Stromal cell of bone marrow (primary cell): ENCODE measurements around the gene MMS19.
"Not testable (repeated sequence)": the region's sequence is repeated elsewhere in the genome, so short reads cannot be mapped to it uniquely, and the experiment has no call there.

ENCODE experiments used
- DNase-seq: peaks from one replicate; pipeline ENCODE4 v3.0.0-alpha.2; 2012; ENCODE audit warnings: low read depth

Gene MMS19

DNA sequence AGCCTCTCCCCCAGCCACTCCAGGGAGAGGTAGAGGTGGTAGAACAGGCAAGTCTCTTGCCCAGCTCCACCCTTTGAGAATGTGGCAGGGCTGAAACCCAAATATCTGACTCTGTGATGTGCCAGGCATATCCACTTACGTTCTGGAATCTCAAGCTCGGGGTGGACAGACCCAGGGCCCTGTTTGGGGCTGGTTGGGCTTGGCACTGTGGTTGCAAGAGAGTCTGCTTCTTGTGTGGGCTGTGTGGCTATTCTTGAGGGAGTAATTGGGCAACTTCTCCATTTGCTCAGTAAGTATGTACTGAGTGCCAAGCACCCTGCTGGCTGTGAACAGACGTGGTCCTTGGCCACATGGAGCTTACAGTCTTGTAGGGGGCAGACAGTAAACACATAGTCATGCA is 5.2 kb upstream of the MMS19 start:
- no peak for DNase-seq

GRCh38 chr10:97502916-97503315 is 4.7 kb upstream of the MMS19 start:
- no peak for DNase-seq

- no peak for DNase-seq
Observed at GRCh38 chr10:97500297-97500575, 2.0 kb upstream of the MMS19 start.

DNA sequence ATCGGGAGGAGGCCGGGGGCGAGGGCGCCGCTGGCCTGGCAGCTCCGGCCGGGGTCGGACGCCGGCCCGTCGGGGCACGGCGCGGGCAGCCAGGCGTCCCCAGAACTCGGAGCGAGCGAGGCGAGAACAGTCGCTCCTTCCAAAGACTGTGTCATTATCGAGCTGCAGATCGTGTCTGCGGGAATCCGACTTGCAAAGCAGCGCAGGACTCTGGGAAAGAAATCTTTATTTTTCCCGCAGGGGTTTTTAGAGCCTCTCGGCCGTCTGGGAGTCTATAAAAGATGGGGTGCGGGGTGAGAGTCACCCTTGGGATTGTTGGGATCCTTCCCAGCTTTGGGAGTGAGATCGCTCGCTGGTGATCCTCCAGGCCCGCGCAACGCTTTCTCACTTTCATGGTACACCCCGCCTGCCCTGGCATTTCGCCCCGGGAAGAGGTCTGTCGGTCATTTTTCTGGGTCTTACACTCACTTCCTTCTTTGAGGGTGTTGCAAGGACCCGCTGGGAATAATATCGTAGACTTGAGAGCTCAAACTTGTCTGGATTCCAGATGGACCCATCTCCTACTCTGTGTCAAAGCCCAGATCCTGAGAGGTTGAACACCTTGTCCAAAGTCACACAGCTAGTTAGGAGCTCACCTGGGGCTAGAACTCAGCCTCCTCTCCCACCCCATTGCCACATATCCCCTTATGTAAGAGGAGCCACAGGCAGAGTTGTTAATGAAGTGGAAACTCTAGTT is 1.5 kb upstream of the MMS19 start:
- DNase-seq: no peak

GRCh38 chr10:97498841-97499560 is 779 bp upstream of the MMS19 start, which contains the start of gene UBTD1:
Gene UBTD1 (plus strand): TSS chr10:97498924. CDS start chr10:97499204, 280 bp downstream.
- no peak for DNase-seq

DNA sequence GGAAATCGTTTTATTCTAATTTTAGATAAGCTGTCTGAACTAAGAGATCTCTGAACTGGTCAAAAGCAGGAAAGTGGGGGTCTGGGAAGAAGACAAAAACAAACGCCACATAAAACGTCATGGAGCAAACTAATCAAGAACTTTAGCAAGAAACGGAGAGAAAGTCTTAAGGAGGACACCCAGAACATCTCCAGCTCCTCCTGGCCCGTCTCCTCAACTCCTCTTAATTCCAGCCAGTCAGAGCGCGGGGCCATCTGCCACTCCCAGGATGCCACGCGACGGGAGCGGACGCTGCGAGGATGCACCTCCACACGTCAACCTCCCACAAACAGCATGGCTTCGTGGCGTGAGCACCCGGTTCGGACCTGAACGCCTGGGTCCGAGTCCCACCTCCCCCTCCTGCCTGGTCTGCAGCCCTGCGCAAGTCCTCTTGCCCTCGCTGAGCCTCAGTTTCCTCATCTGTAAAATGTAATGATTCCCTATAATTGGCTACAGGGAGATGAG is 598 bp downstream of the MMS19 start:
- peak; percentile 53 for DNase-seq

GRCh38 chr10:97494863-97495506 is 3.2 kb downstream of the MMS19 start:
- no peak for DNase-seq

DNA sequence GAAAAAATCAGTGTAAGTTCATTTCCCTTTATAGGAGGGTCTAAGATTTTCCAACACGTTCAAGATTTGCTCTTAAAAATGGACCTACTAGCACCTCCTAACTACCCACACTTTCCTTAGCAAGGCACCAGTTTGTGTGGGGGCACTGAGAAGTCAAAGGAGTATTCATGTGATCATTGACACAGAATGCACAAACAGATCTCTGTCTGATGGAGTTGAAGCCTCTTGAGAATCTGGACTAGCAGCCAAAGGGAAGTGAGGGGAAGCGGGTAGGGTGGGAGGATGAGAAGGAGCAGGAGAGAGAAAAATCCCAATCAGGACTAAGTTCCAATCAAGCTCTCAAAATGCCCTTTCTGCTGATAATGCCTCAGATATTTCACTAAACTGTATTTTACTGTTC is 4.1 kb downstream of the MMS19 start:
- no peak for DNase-seq

- DNase-seq: no peak
Observed at GRCh38 chr10:97490592-97490991, 7.6 kb downstream of the MMS19 start.

DNA sequence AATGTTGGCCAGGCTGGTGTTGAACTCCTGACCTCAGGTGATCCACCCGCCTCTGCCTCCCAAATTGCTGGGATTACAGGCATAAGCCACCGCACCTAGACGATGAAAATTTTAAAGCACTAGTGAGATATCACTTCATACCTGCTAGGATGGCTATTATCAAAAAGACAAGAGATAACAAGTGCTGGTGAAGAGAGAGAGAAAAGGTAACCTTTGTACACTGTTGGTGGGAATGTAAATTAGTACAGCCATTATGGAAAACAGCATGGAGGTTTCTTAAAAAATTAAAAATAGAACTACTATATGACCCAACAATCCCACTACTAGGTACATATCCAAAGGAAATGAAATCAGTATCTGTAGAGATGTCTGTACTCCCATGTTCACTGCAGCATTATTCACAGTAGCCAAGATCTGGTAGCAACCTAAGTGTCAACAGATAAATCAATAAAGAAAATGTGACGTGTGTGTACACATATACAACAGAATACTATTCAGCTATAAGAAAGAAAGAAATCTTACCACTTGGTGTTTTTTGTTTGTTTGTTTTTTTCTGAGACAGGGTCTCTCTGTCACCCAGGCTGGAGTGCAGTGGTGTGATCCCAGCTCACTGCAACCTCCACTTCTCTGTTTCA is 12.5 kb downstream of the MMS19 start:
- DNase-seq: no peak

- DNase-seq: no peak
Observed at GRCh38 chr10:97483921-97484320, 14.3 kb downstream of the MMS19 start.

DNA sequence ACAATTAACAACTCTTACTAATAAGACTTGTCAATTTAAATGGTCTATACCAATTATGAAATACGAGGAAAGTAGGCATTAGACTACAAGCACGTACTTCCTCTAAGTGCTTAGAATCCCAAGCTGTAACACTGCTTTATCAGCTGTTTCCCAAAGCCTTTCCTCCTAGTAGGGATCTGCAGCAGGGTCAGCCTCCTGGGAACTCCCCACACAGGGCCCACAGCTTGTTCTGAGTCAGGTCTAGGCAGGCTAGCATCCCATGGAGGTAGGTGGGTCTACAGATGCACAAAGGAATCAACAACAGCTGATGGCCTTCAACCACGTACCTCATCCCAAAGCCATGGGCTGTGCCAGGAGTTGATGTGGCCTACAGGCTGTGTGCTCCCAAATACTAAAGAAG is 14.7 kb downstream of the MMS19 start:
- DNase-seq: no peak

- DNase-seq: no peak
Observed at GRCh38 chr10:97482381-97482780, 15.8 kb downstream of the MMS19 start.

DNA sequence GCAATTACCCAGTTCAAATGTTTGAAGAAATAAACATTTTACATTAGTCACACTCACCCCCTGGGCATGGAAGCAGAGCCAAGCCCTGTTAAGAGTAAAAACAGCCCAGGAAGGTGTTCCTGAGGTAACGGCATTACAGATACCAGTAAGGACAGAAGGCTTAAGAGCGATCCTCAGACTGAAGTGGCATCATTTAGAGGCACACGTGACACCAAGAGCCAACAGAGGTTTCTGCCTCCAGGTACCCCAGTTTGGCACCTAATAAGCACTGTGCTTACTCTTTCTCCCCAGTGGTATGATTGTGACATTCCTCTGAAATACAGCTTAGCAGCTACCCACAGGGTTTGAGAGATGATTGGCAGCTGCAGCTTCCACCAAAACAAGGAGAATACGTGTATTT is 17.2 kb downstream of the MMS19 start:
- no peak for DNase-seq

- DNase-seq: no peak
Observed at GRCh38 chr10:97479939-97480338, 18.3 kb downstream of the MMS19 start.

- DNase-seq: not testable (repeated sequence)
Observed at GRCh38 chr10:97479410-97479809, 18.8 kb downstream of the MMS19 start.

- DNase-seq: peak; percentile 56
Observed at GRCh38 chr10:97475936-97476594, 22.2 kb downstream of the MMS19 start.

GRCh38 chr10:97474918-97475317 is 23.3 kb downstream of the MMS19 start:
- DNase-seq: no peak

- DNase-seq: not testable (repeated sequence)
Observed at GRCh38 chr10:97468781-97469180, 29.4 kb downstream of the MMS19 start.

- DNase-seq: no peak
Observed at GRCh38 chr10:97468162-97468561, 30.1 kb downstream of the MMS19 start.

GRCh38 chr10:97466755-97467154 is 31.5 kb downstream of the MMS19 start:
- no peak for DNase-seq

DNA sequence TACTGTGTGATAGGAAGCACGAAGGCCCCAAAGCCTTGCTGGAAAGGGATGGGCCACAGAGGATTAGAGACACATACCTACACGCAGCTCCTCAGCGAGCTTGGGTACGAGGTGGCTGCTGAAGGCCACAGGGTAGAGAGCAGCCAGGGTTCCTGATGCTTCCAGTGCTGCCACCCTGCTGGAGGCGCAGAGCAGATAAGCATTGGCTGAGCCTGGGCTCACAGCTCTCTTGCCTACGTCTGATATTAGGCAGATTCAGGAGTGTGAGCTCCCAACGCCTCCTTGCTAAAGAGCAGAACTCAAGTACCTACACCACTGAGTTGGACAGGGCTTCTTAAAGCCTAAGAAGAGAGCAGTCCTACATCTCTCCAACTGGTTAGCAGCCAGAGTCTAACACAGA is 32.2 kb downstream of the MMS19 start:
- DNase-seq: no peak
